HG03103 (cell line): ENCODE results near the gene PCSK1.
A peak's percentile ranks its signal among the peaks of the same experiment; 100 is the strongest.

Source experiments
- ATAC-seq: cut with Tn5 transposase; IDR thresholded peaks from one replicate; pipeline ENCODE4 v1.9.1; 2021; ENCODE audit warnings: low read depth; ENCODE audit not compliant: unreplicated experiment

PCSK1 gene

DNA sequence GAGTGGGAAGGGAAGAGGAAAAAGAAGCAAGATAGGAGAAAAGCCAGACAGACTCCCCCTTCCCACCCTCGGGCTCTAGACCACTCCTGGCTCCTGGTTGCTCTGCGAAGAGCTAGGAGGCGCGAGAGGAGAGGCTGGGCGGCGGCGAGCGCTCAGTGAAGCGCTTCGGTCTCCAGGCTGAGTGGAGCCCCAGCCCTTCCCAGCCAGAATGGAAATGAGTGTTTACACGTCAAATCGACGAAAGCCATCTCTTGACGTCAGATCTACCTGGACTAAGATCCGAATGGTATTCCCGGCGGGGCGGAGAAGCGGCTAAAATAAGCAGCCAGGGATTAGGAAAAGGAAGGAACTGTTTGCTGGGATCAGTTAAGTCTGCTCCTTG, at the start of gene PCSK1:
Gene PCSK1, minus strand, starts transcription at position 183 of the 382 bp plus-strand sequence. CDS start 206 bp downstream, outside the sequence.
- ATAC-seq = no peak

DNA sequence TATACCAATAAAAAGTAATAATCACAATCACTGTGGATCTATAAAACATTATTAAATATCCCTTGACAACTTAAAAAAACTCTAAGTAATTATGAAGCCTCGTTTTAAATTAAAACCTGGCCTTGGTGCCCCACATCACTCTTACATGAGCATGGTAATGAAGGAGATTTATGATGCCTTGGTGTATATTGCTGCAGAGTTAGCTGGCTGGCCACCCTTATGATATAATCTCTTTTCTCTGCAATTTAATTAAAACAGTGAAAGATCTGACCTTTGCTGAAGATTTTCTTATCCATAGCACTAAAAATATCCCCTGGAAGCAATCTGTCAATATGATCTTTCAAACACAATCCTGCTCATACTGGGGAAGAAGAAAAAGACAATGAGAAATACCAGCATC, 48.8 kb upstream of the PCSK1 start:
- no peak for ATAC-seq

DNA sequence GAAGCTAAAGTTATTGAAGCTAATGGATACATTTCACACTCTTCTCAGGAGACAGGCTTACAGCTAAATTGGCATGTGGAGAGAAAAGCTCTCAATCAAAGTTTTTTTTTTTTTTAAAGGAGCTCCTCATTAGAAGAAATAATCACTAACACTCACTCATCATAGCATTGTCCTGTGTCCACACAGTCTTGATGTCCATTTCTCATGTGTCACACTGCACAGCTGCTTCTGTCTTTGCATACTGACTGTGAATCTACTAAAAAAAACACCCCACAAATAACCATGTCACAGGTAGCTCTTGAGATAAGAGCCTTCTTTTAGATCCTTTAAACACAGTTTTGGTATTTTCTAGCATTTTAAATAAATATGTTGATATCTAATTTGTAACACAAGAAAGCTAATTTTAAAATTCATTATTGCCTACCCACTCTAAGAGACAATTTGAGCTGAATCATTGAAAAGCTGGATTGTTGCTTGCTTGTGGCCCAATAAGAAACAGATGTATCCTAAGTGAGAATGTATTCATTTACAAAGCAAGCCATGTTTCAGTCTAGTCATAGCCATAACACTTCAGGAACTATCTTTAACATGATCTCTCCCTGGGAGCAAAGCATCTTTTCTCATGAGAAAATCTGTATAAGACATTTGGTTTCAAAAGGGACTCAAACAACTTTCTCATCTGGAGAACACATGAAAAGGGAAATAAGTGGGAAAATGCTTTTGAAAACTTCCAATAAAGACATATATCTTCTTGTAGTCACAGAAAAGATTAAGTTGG, 48.1 kb upstream of the PCSK1 start:
- no peak for ATAC-seq

DNA sequence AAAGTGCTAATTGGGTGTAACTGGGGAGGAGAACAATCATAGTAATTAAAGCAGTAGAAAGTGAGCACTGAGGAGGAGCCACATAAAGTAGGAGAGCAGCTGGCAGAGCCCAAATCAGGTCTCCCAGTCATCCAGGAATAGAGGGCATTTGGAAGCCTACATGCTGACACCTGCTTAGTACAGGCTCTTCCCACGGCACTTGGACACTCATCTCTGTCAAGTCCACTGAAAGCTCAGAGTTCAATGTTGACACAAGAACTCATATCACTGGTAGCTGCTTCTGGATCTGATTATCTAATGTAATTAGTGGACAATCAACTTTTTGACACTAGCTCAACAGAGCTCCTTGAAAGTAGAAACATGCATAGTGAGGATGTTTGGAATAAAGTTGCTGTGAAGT, 45.9 kb upstream of the PCSK1 start:
- no peak for ATAC-seq

DNA sequence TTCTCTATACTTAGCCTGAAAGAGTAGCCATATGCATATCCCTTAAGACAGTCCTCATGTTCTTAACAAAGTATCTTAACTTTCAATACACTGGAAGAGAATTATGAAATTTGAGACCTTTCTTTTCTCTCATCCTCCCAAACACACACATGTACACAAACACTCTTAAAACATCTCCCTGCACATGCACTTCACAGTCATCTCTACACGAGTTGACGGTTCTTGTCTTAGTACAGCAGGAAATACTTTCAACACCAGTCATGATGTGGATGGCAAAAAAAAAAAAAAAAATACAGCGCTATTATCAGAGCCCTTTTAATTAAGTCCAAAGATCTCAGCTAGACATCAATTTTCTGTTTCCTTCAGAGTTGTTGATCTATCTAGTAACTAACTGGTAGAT, 43.6 kb upstream of the PCSK1 start:
- no peak for ATAC-seq

DNA sequence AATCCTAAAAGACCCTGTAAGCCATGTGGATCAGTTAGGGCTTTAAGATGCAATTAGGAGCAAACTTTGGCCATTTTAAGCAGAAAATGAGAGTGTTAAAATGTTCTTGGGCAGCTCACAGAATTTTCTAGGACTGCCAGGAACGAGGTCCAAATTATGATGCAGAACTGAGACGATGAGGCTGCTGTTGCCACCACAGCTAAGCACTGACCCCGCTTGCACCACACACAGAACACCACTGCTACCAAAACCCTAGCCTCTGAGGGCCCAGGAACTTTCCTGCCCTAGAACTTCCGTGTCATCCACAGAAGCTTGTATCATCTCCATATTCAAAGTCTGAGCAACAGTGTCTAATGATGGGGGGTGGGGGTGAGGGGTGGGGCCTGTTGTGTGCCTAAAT, 41.0 kb upstream of the PCSK1 start:
- ATAC-seq = no peak

DNA sequence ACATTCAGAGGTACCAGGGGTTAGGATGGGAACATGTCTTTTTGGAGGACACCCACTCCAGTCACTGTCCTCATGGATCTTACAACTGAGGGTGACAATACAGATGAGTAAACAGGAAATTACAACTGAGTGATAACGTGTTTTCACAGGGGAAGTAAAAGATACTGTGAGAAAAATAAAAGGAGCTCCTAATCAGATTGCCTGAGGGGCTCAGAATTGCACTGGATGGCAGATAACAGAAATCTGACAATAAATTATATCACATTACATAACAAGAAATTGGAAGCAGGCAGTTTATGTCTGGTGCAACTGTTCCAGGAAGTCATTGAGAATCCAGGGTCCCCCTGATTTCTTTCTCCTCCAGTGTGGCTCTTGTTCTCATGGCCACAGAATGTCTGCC, 40.1 kb upstream of the PCSK1 start:
- no peak for ATAC-seq

DNA sequence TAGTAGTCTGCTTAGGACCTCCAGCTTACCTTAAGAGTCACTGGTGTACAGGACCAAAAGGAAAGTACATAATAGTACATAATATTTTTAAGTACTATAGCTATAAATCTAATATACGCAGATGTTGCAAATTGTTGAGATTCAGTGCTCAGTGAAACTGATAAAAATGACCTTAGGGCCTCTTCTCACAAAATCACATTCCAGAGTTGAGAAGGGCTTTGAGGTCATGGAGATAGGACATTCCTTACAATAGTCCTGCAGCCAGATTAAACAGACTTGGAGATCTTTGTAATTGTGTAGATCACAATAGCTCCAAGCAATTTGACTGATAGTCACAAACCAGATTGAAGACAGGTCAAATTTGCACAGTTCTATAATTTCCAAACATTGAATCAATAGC, 37.7 kb upstream of the PCSK1 start:
- ATAC-seq = no peak

DNA sequence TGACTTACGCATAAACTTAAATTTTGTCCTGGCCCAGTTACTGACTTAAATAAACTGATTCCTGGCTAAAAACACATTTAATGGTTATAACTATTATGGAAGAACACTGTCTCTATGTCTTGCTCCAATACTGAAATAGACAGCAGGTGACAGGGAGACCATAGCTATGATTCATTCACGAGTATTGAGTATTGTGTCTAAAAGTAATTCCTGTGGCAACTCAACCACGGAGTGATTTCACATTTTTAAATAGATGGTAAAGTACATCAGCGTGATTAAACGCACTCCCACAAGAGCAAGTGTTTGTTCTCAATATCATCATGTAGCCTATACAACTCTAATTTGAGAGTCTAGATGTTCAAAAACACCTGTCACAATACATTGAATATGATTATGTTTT, 35.9 kb upstream of the PCSK1 start:
- ATAC-seq = no peak

DNA sequence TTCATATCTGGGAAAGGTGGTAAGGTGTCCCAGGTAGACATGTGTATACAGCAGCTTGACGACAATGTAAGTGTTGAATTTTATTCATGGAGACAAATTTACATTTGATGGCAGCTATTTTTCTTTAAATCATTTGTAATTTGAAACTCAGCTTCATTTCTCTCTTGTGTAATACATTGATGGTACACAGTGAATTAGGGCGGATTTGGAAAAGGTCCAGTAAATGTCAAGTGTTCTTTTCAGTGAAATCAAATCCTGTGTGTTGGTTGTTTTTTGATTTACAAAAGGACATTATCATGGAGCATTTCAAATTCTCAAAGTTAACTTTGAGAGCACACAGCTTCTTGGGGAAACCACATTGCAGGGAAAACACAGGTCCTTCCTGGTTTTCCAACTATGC, 30.0 kb upstream of the PCSK1 start:
- no peak for ATAC-seq

DNA sequence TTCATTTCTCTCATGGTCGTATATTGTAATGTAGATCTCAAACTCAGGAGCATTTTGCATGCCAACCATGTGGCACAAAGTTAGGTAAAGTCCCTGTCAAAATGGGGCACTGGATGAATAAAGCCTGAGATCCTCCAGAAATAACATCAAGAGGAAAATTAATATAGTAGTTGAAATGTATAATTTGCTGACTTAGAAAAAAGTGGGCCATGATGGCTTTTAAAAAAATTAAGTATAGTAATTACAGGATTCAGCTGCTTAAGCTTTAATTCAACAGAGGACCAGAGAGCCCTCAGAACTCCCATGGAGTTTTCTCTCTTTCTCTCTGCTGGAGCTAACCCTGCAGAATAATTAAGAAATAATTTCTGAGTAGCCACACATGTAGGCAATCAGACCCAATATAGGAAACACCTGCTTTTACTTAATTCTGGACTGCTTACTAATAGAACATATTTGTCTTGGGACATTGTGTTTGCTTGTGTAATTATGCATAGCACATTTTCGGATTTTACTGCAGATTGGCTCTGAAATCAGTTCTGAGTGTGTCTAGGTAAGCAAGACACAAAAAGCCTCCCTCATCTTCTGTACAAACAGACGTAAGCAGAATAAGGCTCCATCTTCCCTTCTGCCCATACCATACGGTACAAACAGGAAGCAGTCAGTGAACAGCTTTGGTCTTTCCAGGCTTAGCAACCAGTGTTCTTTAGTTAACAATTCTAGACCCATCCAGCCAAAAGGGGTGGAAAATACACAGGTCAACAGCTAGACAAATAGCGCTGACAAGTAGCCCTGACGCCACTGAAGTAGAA, 26.5 kb upstream of the PCSK1 start:
- no peak for ATAC-seq

DNA sequence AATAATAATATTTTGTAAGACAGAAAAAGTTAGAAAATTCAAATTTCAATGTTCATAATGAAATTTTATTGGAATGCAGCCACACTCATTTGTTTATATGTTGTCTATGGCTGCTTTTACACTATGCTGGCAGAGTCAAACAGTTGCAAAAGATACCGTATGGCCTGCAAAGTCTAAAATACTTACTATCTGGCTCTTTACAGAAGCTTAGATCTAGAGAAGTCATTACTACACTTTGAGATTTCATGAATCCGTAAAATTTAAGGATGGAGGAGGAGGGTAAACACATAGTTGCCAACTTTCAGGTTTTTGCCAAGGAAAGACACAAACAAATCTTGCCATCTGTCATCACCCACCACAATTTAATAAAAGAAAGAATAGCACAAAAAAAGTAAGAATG, 25.1 kb upstream of the PCSK1 start:
- ATAC-seq = no peak

DNA sequence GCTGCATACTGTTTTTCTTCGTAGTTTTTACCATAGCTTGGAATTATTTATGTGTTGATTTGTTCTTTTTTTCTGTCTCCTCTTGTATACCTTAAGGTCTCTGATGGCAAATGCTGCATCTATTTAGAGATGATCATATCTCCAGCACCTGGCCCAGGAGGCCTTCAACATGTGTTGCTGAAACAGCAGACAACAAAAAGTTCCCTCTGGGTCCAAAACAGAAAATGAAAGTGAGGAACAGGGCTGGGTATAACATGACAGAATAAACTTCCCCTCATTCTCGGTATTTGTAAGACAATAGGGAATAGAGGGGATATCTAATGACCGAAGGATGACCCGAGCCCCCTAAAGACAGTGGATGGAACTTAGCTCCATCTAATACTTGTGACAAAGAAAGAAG, 22.7 kb upstream of the PCSK1 start:
- ATAC-seq = no peak

DNA sequence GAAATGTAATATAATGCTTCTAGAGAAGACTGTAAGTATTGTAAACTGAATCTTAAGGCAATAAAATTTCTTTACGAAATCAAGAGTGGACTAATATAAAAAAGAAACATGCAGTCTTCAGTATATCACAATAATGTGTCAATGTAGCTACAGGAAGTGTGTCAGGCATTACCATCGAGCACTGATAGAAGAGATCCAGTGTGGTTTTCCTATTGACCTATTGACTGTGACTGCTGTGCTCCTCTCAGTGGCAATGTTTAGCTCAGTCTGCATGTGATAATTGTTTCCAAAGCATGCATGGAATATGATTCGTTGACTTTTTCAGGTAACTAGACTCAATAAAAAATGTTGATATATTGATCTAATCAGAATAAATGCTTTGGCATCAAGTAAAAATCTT, 20.3 kb upstream of the PCSK1 start:
- ATAC-seq = no peak

DNA sequence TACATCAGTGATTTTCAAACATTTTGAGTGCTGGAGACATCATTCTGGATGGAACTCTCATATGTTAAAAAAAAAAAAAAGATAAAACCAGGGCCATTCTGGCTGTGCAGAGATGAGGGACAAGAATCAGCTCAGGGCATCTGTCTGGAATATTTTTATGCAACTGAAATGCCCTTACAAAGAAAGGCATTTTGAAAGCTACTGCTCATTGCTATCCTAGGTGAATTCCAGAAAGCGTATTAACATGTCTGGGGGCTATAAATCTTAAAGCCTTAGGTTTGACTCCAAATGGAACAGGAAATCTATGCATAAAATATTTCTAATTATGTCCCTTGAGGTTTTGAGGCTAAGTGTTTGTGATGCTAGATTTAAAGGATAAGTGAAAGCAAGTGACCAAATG, 14.9 kb upstream of the PCSK1 start:
- ATAC-seq = no peak

DNA sequence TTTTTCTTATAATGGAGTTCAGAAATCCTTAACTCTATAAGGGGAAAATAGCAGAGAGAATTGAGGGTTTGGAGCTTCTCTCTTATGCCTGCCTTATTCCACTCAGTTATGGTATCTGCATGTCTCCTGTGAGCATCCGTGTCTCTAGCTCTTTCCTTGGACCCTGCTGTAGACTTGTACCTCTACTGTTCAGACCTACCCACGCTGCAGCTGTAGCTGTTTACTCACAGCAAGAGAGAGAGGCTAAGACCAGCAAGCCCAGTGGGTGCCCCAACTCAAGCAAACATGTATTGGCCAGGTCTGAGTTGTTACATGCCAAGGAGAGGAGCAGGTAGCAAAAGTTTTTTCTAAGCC, 7.1 kb upstream of the PCSK1 start:
- ATAC-seq = peak; percentile 31

DNA sequence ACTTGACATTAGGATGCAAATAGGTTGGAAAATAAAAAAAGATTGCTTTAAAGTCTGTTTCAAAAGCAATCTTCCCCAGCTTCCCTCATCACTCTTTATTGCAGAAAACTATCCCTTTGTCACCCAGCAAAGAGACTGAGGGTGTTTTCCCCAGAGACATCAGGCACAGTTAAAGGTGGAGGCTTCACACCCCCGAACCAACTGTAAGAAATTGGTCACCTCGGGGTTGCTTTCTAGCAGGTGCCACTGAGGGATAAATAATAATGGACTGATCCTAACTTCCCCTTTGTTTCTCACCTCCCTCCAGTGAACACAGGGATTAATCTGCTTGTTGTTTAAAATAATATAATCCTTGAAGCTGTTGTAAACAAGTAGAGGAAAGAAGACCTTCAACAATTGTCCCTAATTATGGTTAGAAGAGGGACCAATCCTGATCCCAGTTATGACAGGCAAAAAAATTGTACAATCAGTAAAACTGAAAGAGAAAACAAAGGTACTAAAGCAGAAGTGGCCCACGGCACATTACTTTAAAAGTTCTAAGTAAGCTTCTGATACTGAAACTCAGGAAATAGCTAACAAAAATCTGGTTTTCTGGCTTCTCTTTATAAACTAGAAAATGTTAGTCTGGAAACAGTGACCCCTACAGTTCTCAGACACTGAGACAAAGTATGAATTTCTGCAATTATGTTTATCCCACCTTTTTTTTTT, 6.6 kb upstream of the PCSK1 start:
- peak; percentile 90 for ATAC-seq

DNA sequence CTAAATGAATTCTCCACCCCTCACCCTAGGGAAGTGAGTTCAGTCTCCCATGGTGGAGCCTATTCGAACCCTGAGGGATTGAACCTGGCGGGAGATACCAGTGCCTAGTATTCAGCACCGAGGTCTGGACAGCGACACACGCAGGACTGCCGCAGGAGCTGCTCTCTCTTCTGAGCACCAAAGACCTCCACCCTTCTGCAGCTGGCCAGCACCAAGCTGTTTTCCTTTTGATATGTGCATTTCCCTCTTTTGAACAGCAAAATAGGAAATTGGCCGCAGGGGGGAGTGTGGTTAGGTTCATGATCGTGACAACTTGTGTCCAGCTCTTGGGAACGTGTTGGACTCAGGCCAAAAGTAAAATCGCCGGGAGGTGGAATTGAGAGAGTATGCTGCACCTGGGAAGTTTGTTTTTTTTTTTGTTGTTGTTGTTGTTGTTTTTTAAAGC, 1.2 kb upstream of the PCSK1 start:
- peak; percentile 50 for ATAC-seq

DNA sequence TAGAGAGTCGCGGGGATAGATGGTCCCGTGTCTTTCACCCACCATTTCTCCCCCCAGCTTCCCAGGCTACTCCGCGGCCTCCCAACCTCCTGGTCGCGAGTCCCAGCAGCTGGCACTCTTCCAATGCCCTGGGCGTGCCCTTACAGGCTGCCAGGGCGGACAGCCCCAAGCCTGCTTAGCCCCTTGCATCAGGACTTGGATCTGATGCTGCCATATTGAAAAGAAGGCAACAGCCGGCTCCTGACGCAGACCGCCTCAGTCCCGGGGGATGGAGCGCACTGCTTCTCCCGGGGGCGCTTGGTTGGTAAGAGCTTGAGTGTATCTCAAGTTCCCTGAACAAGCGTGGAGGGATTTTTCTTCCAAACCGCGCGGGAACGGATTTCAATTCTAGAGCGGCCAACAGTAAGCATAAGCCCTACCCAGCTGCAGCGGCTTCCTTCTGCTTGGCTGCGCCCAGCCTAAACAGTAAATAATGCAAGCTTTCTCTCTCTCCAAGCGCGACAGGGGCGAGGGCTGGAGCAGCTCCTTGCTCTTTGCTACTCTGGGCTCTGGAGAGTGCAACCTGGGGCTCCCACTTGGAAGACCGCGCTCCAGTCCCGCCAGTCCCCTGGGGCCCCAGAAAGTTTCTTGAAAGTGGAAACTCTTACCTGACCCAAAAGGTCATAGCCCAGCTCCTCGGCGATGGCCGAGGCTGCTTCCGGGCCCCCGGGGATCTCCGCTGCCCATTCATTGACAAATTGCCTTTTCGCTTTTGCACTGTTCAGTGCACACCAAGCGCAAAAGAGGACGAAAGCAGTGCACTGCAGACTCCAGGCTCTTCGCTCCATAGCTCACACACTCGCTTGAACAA, 607 bp downstream of the PCSK1 start:
- ATAC-seq = no peak

DNA sequence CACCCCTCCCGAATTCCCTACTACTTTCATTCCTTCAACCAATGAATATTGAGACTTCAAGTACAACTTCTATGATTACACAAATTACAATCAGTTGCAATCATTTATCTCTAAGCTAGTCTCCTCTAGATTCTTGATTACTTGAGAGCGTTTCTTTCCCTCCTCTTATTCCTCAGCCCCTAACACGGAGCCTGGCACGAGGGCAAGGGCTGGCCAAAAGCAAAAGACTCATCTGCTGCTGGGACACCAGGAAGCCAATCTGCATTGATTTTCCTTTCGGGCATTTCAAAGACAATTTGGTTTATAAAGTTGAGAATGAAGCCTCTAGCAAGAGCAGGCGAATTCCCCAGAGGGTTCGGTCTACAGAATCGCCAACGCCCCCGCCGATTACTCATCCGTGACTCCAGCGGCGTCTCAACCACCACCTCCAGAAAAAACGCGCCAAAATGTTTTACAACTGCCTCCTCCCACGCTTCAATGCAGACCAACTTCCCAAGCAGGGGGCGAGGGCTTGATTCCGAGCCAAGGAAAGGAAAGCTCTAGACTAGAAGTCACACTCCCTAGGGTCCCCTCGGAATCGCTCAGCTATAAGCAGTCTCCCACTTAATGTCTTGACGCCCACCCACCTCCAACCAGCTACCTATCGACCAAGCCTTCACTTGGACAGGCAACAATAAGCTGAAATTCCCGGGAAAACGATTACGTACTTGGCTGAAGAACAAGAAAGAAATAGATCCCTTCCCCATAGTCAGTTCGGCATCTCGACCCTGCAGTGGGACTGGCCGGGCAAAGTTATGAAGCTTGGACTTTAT, 1.5 kb downstream of the PCSK1 start:
- no peak for ATAC-seq
